Transverse colon (tissue), 4 donors: ENCODE data around the gene PACSIN2. TPM values are rescaled to one million over a fixed set of nuclear protein-coding genes. Genes with fewer than 3 reads are reported as not detected.
A peak's percentile ranks its signal among the peaks of the same experiment; 100 is the strongest.

Source experiments
- DNase-seq: peaks from one replicate; pipeline ENCODE4 v3.0.0-alpha.2; 2019
- H3K27ac ChIP-seq, 4 donors: fragments of 200-600 bp; sonication (generic); 2 replicates each; pipeline ENCODE4 v1.5.1; 2016 to 2018; ENCODE audit warnings: inconsistent platforms in 4 of 4
- H3K27me3 ChIP-seq: fragments of 200-600 bp; sonication (generic); 2 replicates; pipeline ENCODE4 v1.5.1; 2017; ENCODE audit warnings: inconsistent platforms
- H3K36me3 ChIP-seq, 4 donors: fragments of 200-600 bp; sonication (generic); 2 replicates each; pipeline ENCODE4 v1.5.1; 2017 to 2019; ENCODE audit warnings: inconsistent platforms in 4 of 4
- H3K4me1 ChIP-seq, 4 donors: fragments of 200-600 bp; sonication (generic); 2 replicates each; pipeline ENCODE4 v1.5.1; 2017 to 2020; ENCODE audit warnings: inconsistent platforms in 4 of 4
- H3K4me3 ChIP-seq, 4 donors: fragments of 200-600 bp; sonication (generic); 1 replicate in 1 of 4; 2 replicates in 3 of 4; pipeline versions ENCODE4 v1.5.1 to v1.6.1; 2017 to 2019; ENCODE audit warnings: inconsistent platforms in 4 of 4
- H3K9me3 ChIP-seq, 2 donors: fragments of 200-600 bp; sonication (generic); 2 replicates each; pipeline ENCODE4 v1.5.1; 2017 to 2019; ENCODE audit warnings: inconsistent platforms in 2 of 2
- EP300 ChIP-seq: sonication (generic); formaldehyde crosslinking; IDR thresholded peaks from one replicate; pipeline ENCODE4 v1.6.1; 2017; ENCODE audit warnings: antibody characterized with exemption, low read depth
- POLR2A ChIP-seq: fragments of 450-650 bp; IDR thresholded peaks from one replicate; pipeline ENCODE4 v1.6.1; 2016; ENCODE audit warnings: antibody characterized with exemption, mild to moderate bottlenecking, moderate library complexity
- POLR2AphosphoS5 ChIP-seq, 3 donors: sonication (generic); formaldehyde crosslinking; IDR thresholded peaks; one replicate each; pipeline ENCODE4 v1.6.1; 2016; ENCODE audit warnings: antibody characterized with exemption in 3 of 3
- WGBS, 2 donors: methylation state at CpG; one replicate each; pipeline ENCODE4 v1.1.5; 2018; ENCODE audit warnings: low coverage in 1 of 2; 5-methylcytosine and 5-hydroxymethylcytosine counted together
- in situ Hi-C, 4 donors: fragments of 200-750 bp; cut with MboI; loops; one replicate each; pipeline versions ENCODE4 v1.15.0 to v1.15.1; 2017; ENCODE audit warnings: low sequenced_read_pairs in 3 of 4, low pct_ligation_motif_present in 1 of 4, low pct_unique_long_range_greater_than_20kb in 1 of 4
- intact Hi-C: fragments of 100-400 bp; cut with DNase I; formaldehyde crosslinking; loops from one replicate; pipeline ENCODE4 v1.15.1; 2023; ENCODE audit warnings: low total_unique reads
- total RNA-seq, 4 donors: library from RNA; depleted of rRNA; stranded (reverse); fragments of >200 nt; gene quantifications; one replicate each; pipeline ENCODE4 v1.1.0, GENCODE V29; 2016
- TF ChIP-seq, protein P1 (sequence below), 5 experiments: fragments of 200-600 bp in 3 of 5; fragments of 450-650 bp in 2 of 5; sonication (generic) in 3 of 5; IDR thresholded peaks; 1 replicate in 2 of 5; 2 replicates in 3 of 5; pipeline ENCODE4 v1.5.1; 2016 to 2017; ENCODE audit warnings: antibody characterized with exemption in 5 of 5, inconsistent platforms in 3 of 5, mild to moderate bottlenecking in 2 of 5, moderate library complexity in 1 of 5

The PACSIN2 gene
- total RNA-seq, 4 donors from 2014 or later, result 53.9 to 250 (median 198) TPM

DNA sequence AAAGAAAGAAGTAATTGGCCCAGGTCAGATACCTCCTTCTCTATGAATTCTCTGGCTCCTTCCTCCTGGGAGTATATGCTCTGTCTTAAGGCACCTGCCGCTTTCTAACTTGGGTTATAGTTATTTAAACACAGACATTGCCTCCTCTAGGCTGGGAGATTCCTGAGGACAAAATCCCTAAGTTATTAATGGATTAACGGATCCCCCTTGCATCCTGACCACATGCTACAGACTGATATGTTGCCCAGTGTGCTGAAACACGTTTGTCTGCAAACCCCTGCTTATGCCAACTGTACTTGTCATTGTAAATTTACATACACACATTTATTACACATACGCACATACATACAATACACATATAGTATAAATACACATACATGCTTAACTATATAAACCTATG lies 35.3 kb downstream of the PACSIN2 start:
- TF ChIP-seq POLR2AphosphoS5 (IDR thresholded peaks at IDR 0.05) (no peak), POLR2A (no peak)
- TF ChIP-seq, protein P1, sequence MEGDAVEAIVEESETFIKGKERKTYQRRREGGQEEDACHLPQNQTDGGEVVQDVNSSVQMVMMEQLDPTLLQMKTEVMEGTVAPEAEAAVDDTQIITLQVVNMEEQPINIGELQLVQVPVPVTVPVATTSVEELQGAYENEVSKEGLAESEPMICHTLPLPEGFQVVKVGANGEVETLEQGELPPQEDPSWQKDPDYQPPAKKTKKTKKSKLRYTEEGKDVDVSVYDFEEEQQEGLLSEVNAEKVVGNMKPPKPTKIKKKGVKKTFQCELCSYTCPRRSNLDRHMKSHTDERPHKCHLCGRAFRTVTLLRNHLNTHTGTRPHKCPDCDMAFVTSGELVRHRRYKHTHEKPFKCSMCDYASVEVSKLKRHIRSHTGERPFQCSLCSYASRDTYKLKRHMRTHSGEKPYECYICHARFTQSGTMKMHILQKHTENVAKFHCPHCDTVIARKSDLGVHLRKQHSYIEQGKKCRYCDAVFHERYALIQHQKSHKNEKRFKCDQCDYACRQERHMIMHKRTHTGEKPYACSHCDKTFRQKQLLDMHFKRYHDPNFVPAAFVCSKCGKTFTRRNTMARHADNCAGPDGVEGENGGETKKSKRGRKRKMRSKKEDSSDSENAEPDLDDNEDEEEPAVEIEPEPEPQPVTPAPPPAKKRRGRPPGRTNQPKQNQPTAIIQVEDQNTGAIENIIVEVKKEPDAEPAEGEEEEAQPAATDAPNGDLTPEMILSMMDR (IDR thresholded peaks at IDR 0.05), result no peak
- intact Hi-C loops, result no loop called here
- Histone ChIP-seq H3K9me3 (no peaks in the 10 kb centered on the region), H3K36me3 (no peaks in the 10 kb centered on the region), H3K27ac (no peak overlapping the region), H3K4me3 (no peak overlapping the region), H3K27me3 (no peaks in the 10 kb centered on the region), H3K4me1 (peaks cover 19 to 64% (median 37%) of the 10 kb centered on the region in 4 donors)
- no peak for DNase-seq
- WGBS, 2 donors, result 73 to 85% methylated on average over 4 of the region's 4 CpGs
- in situ Hi-C loops, result no loop called here

DNA sequence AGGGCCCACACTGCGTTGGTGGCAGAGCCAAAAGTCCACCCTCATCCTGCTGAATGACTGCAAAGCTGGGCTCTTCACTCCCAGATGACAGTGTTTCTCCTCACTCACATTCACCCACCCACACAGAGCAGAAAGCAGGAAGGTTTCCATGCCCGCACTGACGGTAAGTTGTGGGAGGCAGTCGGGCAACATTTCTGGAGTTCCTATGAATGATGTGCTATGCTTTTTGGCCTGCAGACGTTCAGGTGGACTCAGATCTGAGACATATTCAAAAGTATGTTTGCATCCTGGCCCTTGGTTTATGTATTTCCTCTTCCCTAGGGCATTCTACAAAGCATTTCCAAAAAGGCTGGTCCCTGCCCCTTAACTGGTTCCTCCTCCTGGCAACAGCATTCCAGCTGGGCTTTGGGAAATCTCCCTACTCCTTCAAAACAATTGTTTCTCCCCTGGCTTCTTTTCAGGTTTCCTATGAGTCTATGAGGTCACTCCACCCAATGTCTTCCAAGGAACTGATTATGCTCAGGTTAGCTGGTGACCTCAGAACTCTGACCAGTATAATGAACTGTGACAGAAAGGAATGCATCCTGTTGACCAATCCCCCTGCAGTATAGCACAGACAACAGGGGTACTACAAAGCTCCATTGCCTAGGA lies 36.4 kb downstream of the PACSIN2 start:
- H3K27ac ChIP-seq, result peak overlapping the region; percentile 27 to 61 (median 47)
- no peak for TF ChIP-seq POLR2AphosphoS5 (IDR thresholded peaks at IDR 0.05)
- TF ChIP-seq, protein P1 (IDR thresholded peaks at IDR 0.05), result no peak
- no peak for TF ChIP-seq POLR2A
- no peak for TF ChIP-seq EP300
- in situ Hi-C loops, result no loop called here

DNA sequence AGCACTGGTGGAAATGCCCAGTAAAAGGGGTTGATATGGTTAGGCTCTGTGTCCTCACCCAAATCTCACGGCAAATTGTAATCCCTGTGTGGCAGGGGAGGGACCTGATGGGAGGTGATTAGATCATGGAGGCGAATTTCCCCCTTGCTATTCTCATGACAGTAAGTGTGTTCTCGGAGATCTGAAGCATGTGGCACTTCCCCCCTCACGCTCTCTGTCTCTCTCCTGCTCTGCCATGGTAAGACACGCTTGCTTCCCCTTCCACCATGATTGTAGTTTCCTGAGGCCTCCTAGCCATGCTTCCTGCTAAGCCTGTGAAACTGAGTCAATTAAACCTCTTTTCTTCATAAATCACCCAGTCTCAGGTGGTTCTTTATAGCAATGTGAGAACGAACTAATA lies 37.4 kb downstream of the PACSIN2 start:
- 76 to 81% methylated on average over 6 of the region's 6 CpGs for WGBS, 2 donors
- Histone ChIP-seq H3K4me3 (no peak overlapping the region), H3K4me1 (peaks cover 38 to 69% (median 52%) of the 10 kb centered on the region in 4 donors), H3K36me3 (no peaks in the 10 kb centered on the region), H3K27ac (peak overlapping the region in 2 of 4 donors; percentile 33 to 61), H3K9me3 (no peaks in the 10 kb centered on the region), H3K27me3 (no peaks in the 10 kb centered on the region)
- TF ChIP-seq, protein P1 (IDR thresholded peaks at IDR 0.05), result no peak
- TF ChIP-seq POLR2A (no peak), POLR2AphosphoS5 (IDR thresholded peaks at IDR 0.05) (no peak), EP300 (no peak)
- no peak for DNase-seq
- intact Hi-C loops, result no loop called here
- in situ Hi-C loops, result no loop called here

More for the DNA sequence above, 36.4 kb downstream of the PACSIN2 start:
- H3K4me1 ChIP-seq, result peaks cover 28 to 64% (median 42%) of the 10 kb centered on the region in 4 donors
- no peak for DNase-seq
- H3K27me3 ChIP-seq, result no peaks in the 10 kb centered on the region
- intact Hi-C loops, result no loop called here
- H3K36me3 ChIP-seq, result no peaks in the 10 kb centered on the region
- H3K9me3 ChIP-seq, result no peaks in the 10 kb centered on the region
- 67% methylated on average over 5 of the region's 5 CpGs; no CpG with 5 or more reads in 1 of the 2 donors for WGBS, 2 donors
- H3K4me3 ChIP-seq, result no peak overlapping the region

DNA sequence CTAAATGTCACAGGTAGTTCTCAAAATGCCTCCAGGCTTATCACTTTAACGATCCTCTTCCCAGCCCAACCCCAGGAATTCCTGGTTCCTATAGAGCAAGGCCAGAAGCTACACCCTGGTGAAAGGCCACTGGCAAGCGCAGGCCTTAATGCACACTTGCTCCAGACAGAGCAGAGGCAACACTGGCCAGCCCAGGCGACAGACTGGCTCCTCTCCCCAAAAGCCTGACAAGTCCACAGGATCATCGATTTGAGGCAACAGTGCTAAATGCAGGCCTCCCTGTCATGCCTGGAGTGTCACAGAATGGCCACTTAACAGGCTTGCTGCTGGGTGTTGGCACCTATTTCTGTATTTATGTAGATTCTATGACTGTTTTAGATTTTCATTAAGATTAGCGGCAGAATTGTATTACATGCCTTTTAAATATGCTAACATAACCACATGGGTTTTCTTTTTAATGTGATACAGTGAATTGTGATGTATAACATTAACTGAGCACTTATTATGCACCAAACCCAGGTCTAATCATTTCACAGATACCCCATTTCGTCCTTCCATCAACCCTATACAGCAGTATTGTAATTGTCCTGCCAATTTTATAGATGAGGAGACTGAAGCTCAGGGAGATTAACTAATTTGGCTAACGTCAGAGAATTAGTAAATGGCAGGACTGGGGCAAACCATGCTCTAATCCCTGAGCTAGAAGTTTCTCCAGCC lies 38.6 kb downstream of the PACSIN2 start:
- Histone ChIP-seq H3K36me3 (no peaks in the 10 kb centered on the region), H3K27me3 (no peaks in the 10 kb centered on the region), H3K4me1 (peaks cover 42 to 76% (median 56%) of the 10 kb centered on the region in 4 donors), H3K27ac (peak overlapping the region; percentile 37 to 80 (median 74)), H3K4me3 (no peak overlapping the region), H3K9me3 (no peaks in the 10 kb centered on the region)
- WGBS, 2 donors, result 61 to 74% methylated on average over 4 to 7 of the region's 7 CpGs
- intact Hi-C loops, result no loop called here
- DNase-seq, result peak; percentile 65
- TF ChIP-seq POLR2AphosphoS5 (IDR thresholded peaks at IDR 0.05) (peak in 2 of 3 donors; percentile 19 to 20), POLR2A (no peak)
- in situ Hi-C loops, result no loop called here
